PFSK-1 (cell line): ENCODE data around the gene STAT6.

Experiments
- FOXP2 ChIP-seq: optimal IDR thresholded peaks from 2 replicates; pipeline ENCODE3; 2011; ENCODE audit warnings: borderline replicate concordance, control low read depth, inconsistent platforms; ENCODE audit not compliant: insufficient read depth; ENCODE audit errors: extremely low read length, extremely low read depth
- POLR2AphosphoS5 ChIP-seq: IDR thresholded peaks from 2 replicates; pipeline ENCODE4 v1.6.1; 2012; ENCODE audit warnings: low read depth, mild to moderate bottlenecking, control low read depth, low read length, moderate library complexity
- REST ChIP-seq, 2 experiments: IDR thresholded peaks; 2 replicates each; pipeline versions ENCODE4 v1.6.1 to v1.8.0; 2011 to 2012; ENCODE audit warnings: low read depth in 2 of 2, low read length in 2 of 2, control low read depth in 1 of 2, inconsistent platforms in 1 of 2, mild to moderate bottlenecking in 1 of 2, moderate library complexity in 1 of 2; ENCODE audit not compliant: insufficient read depth in 1 of 2
- SIN3A ChIP-seq: IDR thresholded peaks from 2 replicates; pipeline ENCODE4 v1.6.1; 2012; ENCODE audit warnings: mild to moderate bottlenecking, low read length, moderate library complexity, borderline replicate concordance; ENCODE audit not compliant: insufficient read depth
- TAF1 ChIP-seq: IDR thresholded peaks from 2 replicates; pipeline ENCODE4 v1.6.1; 2012; ENCODE audit warnings: low read length, control low read depth, borderline replicate concordance; ENCODE audit not compliant: insufficient read depth

Gene STAT6

GRCh38 chr12:57057067-57057751, 54.0 kb downstream of the STAT6 start:
- TF ChIP-seq TAF1 (no peak), FOXP2 (no peak), REST (IDR thresholded peaks at IDR 0.05; ENCODE audit: insufficient read depth in 1 of 2, low read depth in 2 of 2, low read length in 2 of 2) (no peak), POLR2AphosphoS5 (no peak), SIN3A (no peak)

- TF ChIP-seq TAF1 (no peak), FOXP2 (no peak), REST (IDR thresholded peaks at IDR 0.05; ENCODE audit: insufficient read depth in 1 of 2, low read depth in 2 of 2, low read length in 2 of 2) (no peak)
Measured at GRCh38 chr12:57055824-57056223, 55.3 kb downstream of the STAT6 start.

DNA sequence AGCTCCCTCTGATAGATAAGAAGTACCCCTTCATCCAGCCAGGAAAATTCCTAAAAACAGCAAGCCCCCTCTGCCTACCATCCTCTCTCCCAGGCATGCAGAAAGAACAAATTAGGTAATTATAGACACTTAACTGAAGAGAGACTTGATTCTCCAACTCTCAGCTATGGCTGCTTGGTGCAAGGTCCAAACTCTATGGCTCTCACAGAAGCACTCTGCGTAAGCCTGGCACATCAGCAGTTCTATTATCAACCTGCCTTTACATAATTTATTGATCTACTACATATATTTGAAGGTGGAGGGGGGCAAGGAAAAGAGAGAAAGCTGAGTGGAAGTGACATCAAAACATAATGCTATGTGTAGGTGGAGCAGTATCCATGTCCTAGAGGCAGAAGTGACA, 60.2 kb downstream of the STAT6 start:
- TF ChIP-seq POLR2AphosphoS5 (no peak), TAF1 (no peak), FOXP2 (no peak), SIN3A (no peak), REST (IDR thresholded peaks at IDR 0.05; ENCODE audit: insufficient read depth in 1 of 2, low read depth in 2 of 2, low read length in 2 of 2) (no peak)

DNA sequence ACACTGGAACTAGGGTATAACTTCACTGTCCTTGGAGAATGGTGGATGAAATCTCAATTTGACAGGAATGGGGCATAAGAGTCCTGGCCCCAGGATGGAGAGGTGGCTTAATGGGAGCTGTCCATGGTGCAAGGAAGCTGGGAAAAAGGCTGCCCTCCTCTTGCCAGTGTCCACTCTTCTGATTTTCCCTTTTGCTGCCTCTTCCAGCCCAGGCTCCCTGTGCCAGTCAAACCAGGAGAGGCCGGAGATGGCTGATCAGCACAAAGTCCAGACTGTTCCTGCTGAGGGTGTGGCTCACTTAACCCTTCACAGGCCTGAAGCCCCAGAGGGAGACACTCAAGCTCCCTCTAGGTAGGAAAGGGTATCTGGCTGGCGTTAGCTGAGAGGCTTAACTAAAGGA, 61.3 kb downstream of the STAT6 start, which contains the start of gene MYO1A:
Gene MYO1A, minus strand, starts transcription at position 240 of the 400 bp plus-strand sequence. CDS start 1,806 bp downstream, outside the sequence.
- TF ChIP-seq TAF1 (no peak), REST (IDR thresholded peaks at IDR 0.05; ENCODE audit: insufficient read depth in 1 of 2, low read depth in 2 of 2, low read length in 2 of 2) (peak; percentile 92 to 95)

- TF ChIP-seq SIN3A (no peak), REST (IDR thresholded peaks at IDR 0.05; ENCODE audit: insufficient read depth in 1 of 2, low read depth in 2 of 2, low read length in 2 of 2) (no peak), POLR2AphosphoS5 (no peak), FOXP2 (no peak), TAF1 (no peak)
Measured at GRCh38 chr12:57049119-57049446, 62.1 kb downstream of the STAT6 start.
